ENCODE results near the gene FMN1.

GRCh38 chr15:32838338-32838737 lies 356.2 kb downstream of the FMN1 start:
- TF ChIP-seq TAF1 (IDR thresholded peaks at IDR 0.05; ENCODE audit: borderline replicate concordance, low read depth, low read length) = no peak
- TF ChIP-seq POLR2A (IDR thresholded peaks at IDR 0.05; ENCODE audit: low read depth, low read length) = no peak
- no peak for TF ChIP-seq POLR2AphosphoS5 (IDR thresholded peaks at IDR 0.05; ENCODE audit: low read depth, low read length)

All from GM12892 (cell line).